Stimulated activated CD8-positive, alpha-beta memory T cell treated with anti-CD3 and anti-CD28 coated beads, Interleukin-4, amount 100 ng/mL, for 1 hour (primary cell): ENCODE measurements around the gene PRSS33.

Source experiments
- DNase-seq, 2 donors: peaks; one replicate each; pipeline ENCODE4 v3.0.0-alpha.2; 2020; ENCODE audit warnings: low read depth in 2 of 2, low spot score in 1 of 2

PRSS33 gene

GRCh38 chr16:2820836-2821486 is 33.6 kb upstream of the PRSS33 start:
- no peak for DNase-seq

DNA sequence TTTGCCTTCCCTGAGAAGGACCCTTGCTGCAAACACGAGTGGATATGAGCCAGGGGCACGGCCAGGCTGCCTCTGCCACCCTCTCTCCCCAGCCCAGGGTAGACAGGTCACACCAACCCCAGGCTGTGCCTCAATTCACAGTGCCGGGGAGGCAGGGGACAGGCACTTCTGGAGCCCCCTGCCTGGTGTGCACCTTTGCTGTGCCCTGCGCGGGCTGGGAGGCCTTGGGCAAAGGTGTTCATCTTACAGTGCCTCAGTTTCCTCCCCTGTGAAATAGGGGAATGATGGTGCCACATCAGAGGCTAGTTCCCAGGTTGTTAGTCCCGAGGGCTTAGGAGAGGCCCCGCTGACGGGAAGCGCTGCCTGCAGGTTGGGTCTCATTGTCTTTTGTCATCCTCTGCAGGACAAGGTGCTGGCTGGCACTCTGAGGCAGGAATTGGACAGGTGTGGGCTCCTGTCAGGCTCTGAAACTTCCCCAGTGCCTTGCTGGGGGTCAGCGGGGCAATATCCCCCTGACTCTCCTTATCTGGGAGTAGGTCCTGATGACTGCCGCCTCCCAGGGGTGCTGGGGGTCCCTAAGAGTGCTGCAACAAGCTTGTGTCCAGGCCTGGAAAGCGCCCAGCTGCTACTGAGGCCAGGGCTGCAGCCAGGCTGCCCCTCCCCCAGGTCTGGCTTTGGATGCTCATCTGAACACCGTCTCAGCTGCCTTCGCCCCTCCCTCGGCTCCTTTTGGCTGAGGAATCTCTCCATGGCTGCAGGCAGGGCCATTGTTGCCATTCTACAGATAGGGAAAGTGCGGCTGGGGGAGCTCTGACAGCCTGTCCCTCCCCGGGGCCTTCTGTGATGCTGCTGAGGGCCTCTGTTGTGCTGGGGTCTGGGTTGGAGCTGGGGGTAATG is 32.8 kb upstream of the PRSS33 start:
- DNase-seq, result no peak

GRCh38 chr16:2819179-2819938 is 32.0 kb upstream of the PRSS33 start:
- DNase-seq, result no peak

DNA sequence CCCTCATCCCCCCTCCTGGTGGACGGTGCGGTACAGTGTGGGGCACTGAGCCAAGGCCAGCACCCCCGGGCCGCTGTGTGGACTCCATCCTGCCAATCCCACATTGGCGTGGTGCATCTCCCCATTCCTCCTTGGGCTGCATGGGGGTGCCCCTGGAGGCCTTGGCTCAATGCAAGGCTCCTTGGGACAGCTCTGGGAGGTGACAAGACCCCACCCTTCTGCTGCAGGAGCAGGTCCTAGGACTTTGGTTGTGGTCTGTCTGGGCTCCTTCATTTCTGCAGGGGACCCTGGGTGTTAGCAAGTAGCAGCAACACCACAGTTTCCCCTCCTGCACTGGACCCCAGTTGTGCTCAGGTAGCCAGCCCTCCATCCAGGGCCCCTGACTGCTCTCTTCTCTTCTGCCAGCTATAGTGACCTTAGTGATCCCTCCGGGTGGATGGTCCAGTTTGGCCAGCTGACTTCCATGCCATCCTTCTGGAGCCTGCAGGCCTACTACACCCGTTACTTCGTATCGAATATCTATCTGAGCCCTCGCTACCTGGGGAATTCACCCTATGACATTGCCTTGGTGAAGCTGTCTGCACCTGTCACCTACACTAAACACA is 31.0 kb upstream of the PRSS33 start:
- DNase-seq, result no peak

GRCh38 chr16:2817340-2818271 is 30.2 kb upstream of the PRSS33 start:
- no peak for DNase-seq

- DNase-seq, result no peak
Observed at GRCh38 chr16:2816751-2817339, 29.5 kb upstream of the PRSS33 start, which contains the start of gene PRSS21. PRSS21 (plus strand) TSS chr16:2817237; CDS start chr16:2817269, 32 bp downstream.

DNA sequence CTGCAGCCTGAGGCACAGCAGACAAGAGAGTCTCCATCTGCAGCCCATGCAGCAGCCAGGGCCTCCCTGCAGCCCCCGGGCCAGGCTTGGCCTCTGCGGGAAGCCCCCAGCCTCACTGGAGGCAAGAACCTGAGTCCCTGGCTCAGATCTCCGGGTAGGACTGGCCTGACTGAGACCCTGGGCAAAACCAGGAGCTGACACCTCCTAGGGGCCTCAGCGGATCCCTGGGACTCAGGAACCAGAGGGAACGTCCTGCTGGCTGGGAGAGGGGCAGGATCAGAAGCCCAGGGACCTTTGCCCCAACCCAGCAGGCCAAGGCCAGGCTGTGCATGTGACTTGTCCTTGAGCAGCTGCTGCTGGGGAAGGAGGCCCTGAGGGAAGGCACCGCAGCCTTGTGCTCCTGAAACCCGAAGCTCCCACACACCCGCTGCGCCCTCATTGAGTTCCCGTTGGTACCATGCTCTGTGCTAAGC is 28.0 kb upstream of the PRSS33 start:
- DNase-seq, result no peak

- no peak for DNase-seq
Observed at GRCh38 chr16:2814551-2815298, 27.4 kb upstream of the PRSS33 start.

GRCh38 chr16:2813771-2814221 is 26.4 kb upstream of the PRSS33 start:
- no peak for DNase-seq

- no peak for DNase-seq
Observed at GRCh38 chr16:2811703-2812471, 24.5 kb upstream of the PRSS33 start.

- DNase-seq, result no peak
Observed at GRCh38 chr16:2810651-2811050, 23.3 kb upstream of the PRSS33 start.

DNA sequence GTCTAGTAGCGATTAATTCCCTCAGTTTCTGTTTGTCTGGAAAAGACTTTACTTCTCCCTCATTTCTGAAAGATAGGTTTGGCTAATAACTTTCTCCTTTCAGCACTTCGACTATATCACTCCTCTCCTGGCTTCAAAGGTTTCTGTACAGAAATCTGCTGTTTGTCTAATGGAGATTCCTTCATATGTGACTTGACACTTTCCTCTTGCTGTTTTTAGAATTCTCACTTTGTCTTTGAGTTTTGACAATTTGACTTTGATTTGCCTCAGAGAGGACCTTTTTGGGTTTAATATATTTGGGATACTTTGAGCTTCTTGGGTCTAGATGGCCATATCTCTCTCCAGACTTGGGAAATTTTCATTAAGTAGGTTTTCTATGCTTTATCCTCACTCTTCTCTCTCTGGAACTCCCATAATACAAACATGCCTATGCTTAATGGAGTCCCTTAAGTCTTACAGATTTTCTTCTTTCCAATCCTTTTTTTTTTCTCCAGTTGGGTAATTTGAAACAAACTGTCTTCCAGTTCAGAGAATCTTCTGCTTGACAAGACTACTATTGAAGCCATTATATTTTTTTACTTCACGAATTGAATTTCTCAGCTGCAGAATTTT is 21.9 kb upstream of the PRSS33 start:
- no peak for DNase-seq

GRCh38 chr16:2808181-2808580 is 20.8 kb upstream of the PRSS33 start:
- no peak for DNase-seq

- DNase-seq, result no peak
Observed at GRCh38 chr16:2806286-2806685, 18.9 kb upstream of the PRSS33 start.

DNA sequence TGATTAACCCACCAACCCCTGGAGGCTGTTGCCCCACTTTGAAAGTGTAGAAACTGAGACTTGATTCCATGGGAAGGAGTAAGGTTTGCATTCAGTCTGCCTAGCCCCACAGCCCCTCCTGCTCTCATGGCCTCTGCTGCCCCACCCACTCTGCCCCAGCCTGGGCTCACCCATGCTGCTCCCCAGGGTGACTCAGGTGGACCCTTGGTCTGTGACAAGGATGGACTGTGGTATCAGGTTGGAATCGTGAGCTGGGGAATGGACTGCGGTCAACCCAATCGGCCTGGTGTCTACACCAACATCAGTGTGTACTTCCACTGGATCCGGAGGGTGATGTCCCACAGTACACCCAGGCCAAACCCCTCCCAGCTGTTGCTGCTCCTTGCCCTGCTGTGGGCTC is 17.4 kb upstream of the PRSS33 start:
- no peak for DNase-seq

DNA sequence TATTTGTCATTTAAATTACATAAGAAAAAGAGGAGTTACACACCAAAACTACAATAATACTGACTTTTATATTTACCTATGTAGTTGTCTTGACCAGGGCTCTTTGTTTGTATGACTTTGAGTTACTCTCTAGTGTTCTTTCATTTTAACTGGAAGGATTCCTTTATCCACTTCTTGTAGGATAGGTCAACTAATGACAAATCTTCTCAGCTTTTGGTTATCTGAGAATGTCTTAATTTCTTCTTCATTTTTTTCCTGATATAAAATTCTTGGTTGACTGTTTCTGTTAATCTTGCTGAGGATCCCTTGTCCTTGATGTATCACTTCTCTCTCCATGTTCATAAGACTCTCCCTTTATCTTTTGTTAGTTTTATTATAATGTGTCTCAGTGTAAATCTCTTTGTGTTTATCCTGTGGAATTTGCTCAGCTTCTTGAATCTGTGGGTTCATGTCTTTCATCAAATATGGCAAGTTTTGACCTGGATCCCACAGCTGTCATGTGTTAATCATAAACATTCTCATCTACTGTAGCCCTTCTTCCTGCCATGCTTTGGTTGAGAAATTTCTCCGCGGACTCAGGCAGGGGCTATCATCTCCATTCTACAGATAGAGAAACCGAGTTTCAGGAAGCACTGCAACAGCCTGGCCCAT is 16.3 kb upstream of the PRSS33 start:
- DNase-seq, result no peak

DNA sequence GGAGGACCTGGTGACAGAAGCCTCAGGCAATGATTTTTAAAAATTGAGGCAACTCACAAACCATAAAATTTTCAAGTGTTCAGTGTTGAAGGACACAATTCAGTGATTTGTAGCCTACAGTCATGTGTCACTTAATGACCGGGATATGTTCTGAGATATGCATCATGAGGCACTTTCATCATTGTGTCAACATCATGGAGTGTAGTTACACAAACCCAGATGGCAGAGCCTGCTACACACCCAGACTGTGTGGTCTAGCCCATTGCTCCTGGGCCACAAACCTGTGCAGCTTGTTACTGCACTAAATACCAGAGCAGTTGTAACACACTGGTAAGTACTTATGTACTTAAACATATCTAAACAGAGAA is 12.5 kb upstream of the PRSS33 start:
- no peak for DNase-seq
